Stimulated activated CD4-positive, alpha-beta T cell treated with anti-CD3 and anti-CD28 coated beads, Interleukin-4, amount 100 ng/mL, for 1 hour (primary cell): ENCODE data around the gene KISS1R.
A peak's percentile ranks its signal among the peaks of the same experiment; 100 is the strongest.
"Not testable (repeated sequence)": the region's sequence is repeated elsewhere in the genome, so short reads cannot be mapped to it uniquely, and the experiment has no call there.

Source experiments
- DNase-seq: peaks from one replicate; pipeline ENCODE4 v3.0.0-alpha.2; 2020

KISS1R gene

GRCh38 chr19:882871-883497 is 34.1 kb upstream of the KISS1R start:
- DNase-seq: no peak

- no peak for DNase-seq
Observed at GRCh38 chr19:883661-884211, 33.4 kb upstream of the KISS1R start.

GRCh38 chr19:884420-885211 is 32.5 kb upstream of the KISS1R start:
- no peak for DNase-seq

GRCh38 chr19:885536-886224 is 31.5 kb upstream of the KISS1R start:
- DNase-seq: no peak

GRCh38 chr19:887072-887471 is 30.1 kb upstream of the KISS1R start:
- DNase-seq: no peak

- no peak for DNase-seq
Observed at GRCh38 chr19:887599-887998, 29.5 kb upstream of the KISS1R start.

- DNase-seq: no peak
Observed at GRCh38 chr19:888581-889385, 28.4 kb upstream of the KISS1R start.

- DNase-seq: no peak
Observed at GRCh38 chr19:889662-890295, 27.4 kb upstream of the KISS1R start.

GRCh38 chr19:890831-891230 is 26.3 kb upstream of the KISS1R start:
- DNase-seq: no peak

- not testable (repeated sequence) for DNase-seq
Observed at GRCh38 chr19:891421-892200, 25.5 kb upstream of the KISS1R start.

- no peak for DNase-seq
Observed at GRCh38 chr19:892243-892893, 24.8 kb upstream of the KISS1R start.

- peak; percentile 86 for DNase-seq
Observed at GRCh38 chr19:892894-893689, 24.0 kb upstream of the KISS1R start, which contains the start of the genes MED16 and RNU6-9. Gene MED16 (minus strand): TSS chr19:893187. CDS start chr19:891131, 2,056 bp downstream. Gene RNU6-9 (plus strand): TSS chr19:893484.

- DNase-seq: no peak
Observed at GRCh38 chr19:896434-896833, 20.7 kb upstream of the KISS1R start.

- DNase-seq: no peak
Observed at GRCh38 chr19:896999-897398, 20.1 kb upstream of the KISS1R start.

- DNase-seq: no peak
Observed at GRCh38 chr19:897442-898039, 19.6 kb upstream of the KISS1R start.

GRCh38 chr19:898663-899062 is 18.5 kb upstream of the KISS1R start:
- no peak for DNase-seq

- no peak for DNase-seq
Observed at GRCh38 chr19:899336-900042, 17.6 kb upstream of the KISS1R start.

- no peak for DNase-seq
Observed at GRCh38 chr19:900043-900301, 17.2 kb upstream of the KISS1R start.
